Pulmonary artery endothelial cell (primary cell): ENCODE measurements around the gene SLC26A8. TPM values are rescaled to one million over a fixed set of nuclear protein-coding genes. Genes with fewer than 3 reads are reported as not detected.
"Not testable (repeated sequence)": the region's sequence is repeated elsewhere in the genome, so short reads cannot be mapped to it uniquely, and the experiment has no call there.

ENCODE experiments used
- DNase-seq: peaks from one replicate; pipeline ENCODE4 v3.0.0-alpha.2; 2011; ENCODE audit warnings: low read depth, low spot score
- total RNA-seq: library from RNA; depleted of rRNA; stranded (reverse); fragments of >200 nt; gene quantifications from 2 replicates; pipeline ENCODE4 v1.2.3, GENCODE V29; 2014

SLC26A8 gene
- total RNA-seq, 1 donor from 2014 or later: under 0.01 TPM

- no peak for DNase-seq
These were observed 27.7 kb upstream of the SLC26A8 start for GRCh38 chr6:36052097-36052496.

- DNase-seq: no peak
These were observed 26.7 kb upstream of the SLC26A8 start for GRCh38 chr6:36050947-36051710.

GRCh38 chr6:36050305-36050704 lies 25.9 kb upstream of the SLC26A8 start:
- no peak for DNase-seq

- no peak for DNase-seq
These were observed 25.1 kb upstream of the SLC26A8 start for GRCh38 chr6:36049582-36049981.

- no peak for DNase-seq
These were observed 18.3 kb upstream of the SLC26A8 start for GRCh38 chr6:36042618-36043260.

- no peak for DNase-seq
These were observed 16.5 kb upstream of the SLC26A8 start for GRCh38 chr6:36040958-36041357.

GRCh38 chr6:36039112-36039511 lies 14.7 kb upstream of the SLC26A8 start:
- no peak for DNase-seq

GRCh38 chr6:36038120-36038876 lies 13.9 kb upstream of the SLC26A8 start:
- no peak for DNase-seq

GRCh38 chr6:36035225-36035624 lies 10.8 kb upstream of the SLC26A8 start:
- DNase-seq: no peak

GRCh38 chr6:36034441-36034840 lies 10.0 kb upstream of the SLC26A8 start:
- DNase-seq: no peak

GRCh38 chr6:36033935-36034334 lies 9.5 kb upstream of the SLC26A8 start:
- DNase-seq: no peak

- not testable (repeated sequence) for DNase-seq
These were observed 8.7 kb upstream of the SLC26A8 start for GRCh38 chr6:36033144-36033543.

- DNase-seq: no peak
These were observed 7.8 kb upstream of the SLC26A8 start for GRCh38 chr6:36032261-36032660.

GRCh38 chr6:36029464-36029863 lies 5.0 kb upstream of the SLC26A8 start:
- no peak for DNase-seq

- peak; percentile 91 for DNase-seq
These were observed 4.5 kb upstream of the SLC26A8 start for GRCh38 chr6:36028877-36029324.

- DNase-seq: no peak
These were observed 3.8 kb upstream of the SLC26A8 start for GRCh38 chr6:36028088-36028876.

GRCh38 chr6:36027501-36028087 lies 3.2 kb upstream of the SLC26A8 start, which contains the start of gene MAPK14:
Gene MAPK14, plus strand, starts transcription at chr6:36027808. Its CDS starts 350 bp downstream, at chr6:36028158.
- peak; percentile 99 for DNase-seq

- DNase-seq: peak; percentile 24
These were observed 1.5 kb upstream of the SLC26A8 start for GRCh38 chr6:36025932-36026327.

GRCh38 chr6:36025260-36025931 lies 955 bp upstream of the SLC26A8 start:
- peak; percentile 78 for DNase-seq

- DNase-seq: no peak
These were observed 4.3 kb downstream of the SLC26A8 start for GRCh38 chr6:36020154-36020553.
